Left ventricle myocardium inferior (tissue), 1 donor: ENCODE results near the gene NRTN. TPM values are rescaled to one million over a fixed set of nuclear protein-coding genes. Genes with fewer than 3 reads are reported as not detected.

Source experiments
- DNase-seq: peaks from one replicate; pipeline ENCODE4 v3.0.0-alpha.2; 2020
- H3K27ac ChIP-seq: fragments of 200-600 bp; replicated peaks from 2 replicates; pipeline ENCODE4 v1.8.0; 2021
- H3K27me3 ChIP-seq: fragments of 200-600 bp; 2 replicates; pipeline ENCODE4 v1.8.0; 2021; ENCODE audit warnings: low read depth
- H3K36me3 ChIP-seq: fragments of 200-600 bp; 2 replicates; pipeline ENCODE4 v1.8.0; 2021
- H3K4me1 ChIP-seq: fragments of 200-600 bp; 2 replicates; pipeline ENCODE4 v1.8.0; 2021
- H3K4me3 ChIP-seq: fragments of 200-600 bp; 2 replicates; pipeline ENCODE4 v1.8.0; 2021; ENCODE audit warnings: mild to moderate bottlenecking, moderate library complexity
- H3K9me3 ChIP-seq: fragments of 200-600 bp; replicated peaks from 2 replicates; pipeline ENCODE4 v1.8.0; 2021
- intact Hi-C: fragments of 100-400 bp; cut with micrococcal nuclease; formaldehyde crosslinking; loops from one replicate; pipeline ENCODE4 v1.11.0; 2022
- total RNA-seq: library from RNA; stranded (reverse); fragmentation: NEBNext Ultra II Directional; extraction: Animal tissue kit (Norgen Biotek cat#: 25700); gene quantifications from one replicate; pipeline ENCODE4 v1.2.1, GENCODE V29; 2021
- TF ChIP-seq, protein P1 (sequence below): fragments of 200-600 bp; IDR thresholded peaks from 2 replicates; pipeline ENCODE4 v1.8.0; 2021; ENCODE audit warnings: antibody characterized with exemption, mild to moderate bottlenecking, borderline replicate concordance
- donor health status: DM: no; HTN: yes; CAD: no; lungs with severe emphysema.

The NRTN gene
- total RNA-seq, 1 donor from 2014 or later, result 22.8 TPM

DNA sequence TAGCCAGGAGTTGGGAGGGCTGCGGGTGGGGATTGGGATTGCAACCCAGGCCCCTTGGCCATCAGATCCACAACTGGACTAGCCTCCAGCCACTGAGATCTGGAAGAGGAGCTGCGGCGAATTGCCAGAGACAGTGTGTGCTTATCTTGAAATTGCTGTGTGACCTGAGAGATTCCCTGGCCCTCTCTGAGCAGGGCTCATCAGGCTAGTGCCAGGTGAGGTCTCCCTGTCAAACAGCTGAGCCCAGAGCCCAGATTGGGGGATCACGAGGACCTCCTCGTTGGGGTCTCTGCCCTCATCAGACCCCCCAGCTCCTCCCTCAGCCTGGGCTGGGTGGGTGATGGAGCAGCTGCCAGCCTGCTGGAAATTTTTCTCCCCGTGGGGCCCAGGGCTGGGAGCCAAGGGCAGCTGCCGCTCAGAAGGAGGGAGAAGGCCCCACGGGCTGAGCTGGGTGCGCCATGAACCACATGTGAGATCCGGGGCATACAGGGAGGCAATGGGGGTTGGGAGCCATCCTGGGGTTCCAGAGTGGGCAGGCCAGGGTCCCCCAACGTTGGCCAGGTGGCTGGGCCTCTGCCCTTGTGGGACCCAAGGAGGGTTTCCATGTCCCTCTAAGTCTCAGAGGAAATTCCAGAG lies 58.3 kb downstream of the NRTN start:
- no peaks in the 10 kb centered on the region for H3K4me1 ChIP-seq
- no peak for DNase-seq
- H3K9me3 ChIP-seq, result no peaks in the 10 kb centered on the region
- H3K27me3 ChIP-seq, result peaks cover 24% of the 10 kb centered on the region
- TF ChIP-seq, protein P1, sequence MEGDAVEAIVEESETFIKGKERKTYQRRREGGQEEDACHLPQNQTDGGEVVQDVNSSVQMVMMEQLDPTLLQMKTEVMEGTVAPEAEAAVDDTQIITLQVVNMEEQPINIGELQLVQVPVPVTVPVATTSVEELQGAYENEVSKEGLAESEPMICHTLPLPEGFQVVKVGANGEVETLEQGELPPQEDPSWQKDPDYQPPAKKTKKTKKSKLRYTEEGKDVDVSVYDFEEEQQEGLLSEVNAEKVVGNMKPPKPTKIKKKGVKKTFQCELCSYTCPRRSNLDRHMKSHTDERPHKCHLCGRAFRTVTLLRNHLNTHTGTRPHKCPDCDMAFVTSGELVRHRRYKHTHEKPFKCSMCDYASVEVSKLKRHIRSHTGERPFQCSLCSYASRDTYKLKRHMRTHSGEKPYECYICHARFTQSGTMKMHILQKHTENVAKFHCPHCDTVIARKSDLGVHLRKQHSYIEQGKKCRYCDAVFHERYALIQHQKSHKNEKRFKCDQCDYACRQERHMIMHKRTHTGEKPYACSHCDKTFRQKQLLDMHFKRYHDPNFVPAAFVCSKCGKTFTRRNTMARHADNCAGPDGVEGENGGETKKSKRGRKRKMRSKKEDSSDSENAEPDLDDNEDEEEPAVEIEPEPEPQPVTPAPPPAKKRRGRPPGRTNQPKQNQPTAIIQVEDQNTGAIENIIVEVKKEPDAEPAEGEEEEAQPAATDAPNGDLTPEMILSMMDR, result no peak
- intact Hi-C loops, result no loop called here
- H3K27ac ChIP-seq, result no peak overlapping the region
- no peak overlapping the region for H3K4me3 ChIP-seq
- no peaks in the 10 kb centered on the region for H3K36me3 ChIP-seq

DNA sequence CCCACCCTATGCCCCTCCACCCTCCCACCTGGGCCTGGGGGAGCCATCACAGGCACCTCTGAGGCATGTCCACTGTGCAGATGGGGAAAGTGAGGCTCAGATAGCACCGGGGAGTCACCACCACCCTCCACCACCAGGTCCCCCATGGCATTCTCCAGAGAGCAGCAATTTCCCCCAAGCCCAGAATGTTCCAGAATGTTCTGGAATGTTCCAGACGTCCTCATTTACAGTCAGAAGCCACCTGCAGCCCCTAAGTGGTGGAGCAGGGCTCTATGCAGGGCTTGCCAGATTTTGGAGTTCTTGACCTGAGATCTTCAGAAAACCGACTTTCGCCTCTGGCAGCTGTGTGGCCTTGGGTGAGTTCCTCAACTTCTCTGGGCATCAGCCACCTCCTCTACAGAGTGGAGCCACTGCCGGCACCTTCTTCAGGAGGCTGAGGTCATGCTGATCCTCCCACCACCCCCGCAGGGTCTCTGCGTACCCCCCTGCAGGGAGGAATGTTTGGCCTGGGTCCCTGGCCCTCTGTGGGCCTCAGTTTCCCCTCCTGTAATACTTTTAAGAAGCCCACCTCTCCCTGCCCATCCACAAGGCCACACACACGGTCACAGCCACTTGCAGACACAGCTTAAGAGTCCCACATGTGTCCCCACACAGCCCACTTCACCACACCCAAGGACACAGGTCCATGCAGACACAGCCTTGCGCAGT lies 59.3 kb downstream of the NRTN start:
- no peak overlapping the region for H3K4me3 ChIP-seq
- H3K27me3 ChIP-seq, result peaks cover 24% of the 10 kb centered on the region
- no peak overlapping the region for H3K27ac ChIP-seq
- no peaks in the 10 kb centered on the region for H3K9me3 ChIP-seq
- no peaks in the 10 kb centered on the region for H3K4me1 ChIP-seq
- no peak for DNase-seq
- TF ChIP-seq, protein P1, result no peak
- intact Hi-C loops, result no loop called here
- H3K36me3 ChIP-seq, result no peaks in the 10 kb centered on the region

DNA sequence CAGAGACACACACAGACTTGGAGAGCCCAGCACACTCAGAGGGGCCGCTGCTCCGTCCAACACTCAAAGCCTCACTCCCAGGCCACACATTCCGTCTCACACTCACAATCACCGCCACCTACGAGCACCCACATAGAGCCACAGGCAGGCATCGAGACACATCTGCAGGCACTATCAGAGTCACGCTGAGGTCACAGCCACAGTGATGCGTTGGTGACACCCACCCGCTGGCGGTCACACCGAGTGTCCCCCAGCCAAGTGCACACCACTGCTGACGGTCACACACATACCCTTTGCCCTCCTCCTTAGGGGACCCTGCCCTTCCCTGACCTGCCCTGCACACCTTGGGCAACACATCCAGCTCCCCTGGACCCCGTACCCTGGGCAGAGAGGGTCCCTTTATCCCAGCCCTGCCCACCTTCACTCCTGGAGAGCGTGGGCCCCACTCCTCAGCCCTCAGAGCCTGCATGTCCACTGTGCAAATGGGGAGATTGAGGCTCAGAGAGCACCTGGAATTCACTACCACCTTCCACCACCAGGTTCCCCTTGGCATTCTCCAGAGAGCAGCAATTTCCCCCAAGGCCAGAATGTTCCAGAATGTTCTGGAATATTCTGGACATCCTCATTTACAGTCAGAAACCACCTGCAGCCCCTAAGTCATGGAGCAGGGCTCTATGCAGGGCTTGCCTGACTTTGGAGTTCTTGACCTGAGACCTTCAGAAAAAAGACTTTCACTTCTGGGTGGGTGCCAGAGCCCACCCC lies 60.0 kb downstream of the NRTN start:
- no peak overlapping the region for H3K4me3 ChIP-seq
- H3K27me3 ChIP-seq, result peaks cover 24% of the 10 kb centered on the region
- no peaks in the 10 kb centered on the region for H3K4me1 ChIP-seq
- H3K27ac ChIP-seq, result no peak overlapping the region
- no peaks in the 10 kb centered on the region for H3K9me3 ChIP-seq
- DNase-seq, result no peak
- TF ChIP-seq, protein P1, result no peak
- H3K36me3 ChIP-seq, result no peaks in the 10 kb centered on the region
- intact Hi-C loops, result no loop called here

DNA sequence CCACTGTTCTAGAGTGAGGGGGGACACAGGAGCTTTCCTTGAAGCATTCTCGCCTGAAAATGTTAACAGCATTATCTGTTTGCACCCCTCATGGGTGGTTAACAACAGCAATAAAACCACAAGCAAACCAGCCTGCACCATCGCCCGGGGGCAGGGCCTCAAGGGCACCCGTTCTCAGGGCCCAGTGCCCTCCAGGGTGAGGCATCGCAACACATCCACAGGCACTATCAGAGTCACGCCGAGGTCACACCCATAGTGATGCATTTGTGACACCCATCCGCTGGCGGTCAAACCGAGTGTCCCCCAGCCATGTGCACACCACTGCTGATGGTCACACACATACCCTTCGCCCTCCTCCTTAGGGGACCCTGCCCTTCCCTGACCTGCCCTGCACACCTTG lies 60.9 kb downstream of the NRTN start:
- Histone ChIP-seq H3K4me3 (no peak overlapping the region), H3K36me3 (no peaks in the 10 kb centered on the region), H3K4me1 (no peaks in the 10 kb centered on the region), H3K9me3 (no peaks in the 10 kb centered on the region), H3K27me3 (peaks cover 24% of the 10 kb centered on the region), H3K27ac (no peak overlapping the region)
- no peak for DNase-seq
- TF ChIP-seq, protein P1, result no peak
- intact Hi-C loops, result no loop called here

DNA sequence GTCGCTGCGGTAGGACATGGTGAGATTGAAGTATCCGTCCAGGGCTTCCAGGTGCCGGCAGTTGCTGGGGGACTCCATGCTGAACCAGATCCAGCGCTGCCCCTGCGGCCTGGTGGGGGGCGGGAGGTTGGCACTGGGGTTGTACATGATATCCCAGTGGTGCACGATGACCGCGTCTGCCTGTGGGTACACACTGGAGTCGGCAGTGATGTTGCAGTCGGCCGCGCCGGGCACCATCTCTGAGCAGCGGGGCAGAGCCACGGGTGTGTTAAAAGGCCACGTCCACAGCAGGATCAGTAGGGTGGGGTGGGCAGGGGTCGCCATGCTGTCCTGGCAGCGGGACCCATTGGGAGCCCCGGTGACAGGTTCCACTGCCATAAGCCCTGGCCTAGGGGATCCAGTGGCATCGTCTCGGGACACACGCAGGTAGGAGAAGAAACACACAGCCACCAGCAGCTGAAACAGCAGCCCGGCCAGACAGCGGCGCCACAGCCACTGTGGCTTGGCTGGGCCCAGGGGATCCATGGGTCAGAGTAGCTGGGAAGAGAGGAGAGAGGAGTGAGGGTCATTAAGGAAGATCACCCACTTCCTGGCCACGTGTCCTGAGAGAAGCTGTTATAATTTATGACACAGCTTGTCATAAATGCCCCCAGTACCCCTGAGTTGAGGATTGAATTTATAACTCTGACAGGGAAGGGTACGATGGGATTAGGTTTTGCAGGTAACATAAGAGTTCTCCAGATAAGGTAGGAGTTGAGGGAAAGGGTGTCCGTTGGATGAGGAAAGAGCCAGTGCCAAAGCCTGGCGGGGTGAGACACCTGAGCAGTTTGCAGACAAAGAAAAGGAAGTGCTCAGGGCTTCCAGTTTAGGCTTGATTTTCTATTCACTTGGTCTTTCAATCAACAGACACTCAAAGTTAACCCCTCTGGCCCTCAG lies 62.6 kb downstream of the NRTN start:
- H3K4me1 ChIP-seq, result no peaks in the 10 kb centered on the region
- TF ChIP-seq, protein P1, result no peak
- intact Hi-C loops, result no loop called here
- H3K9me3 ChIP-seq, result no peaks in the 10 kb centered on the region
- no peak overlapping the region for H3K27ac ChIP-seq
- no peak for DNase-seq
- no peaks in the 10 kb centered on the region for H3K36me3 ChIP-seq
- H3K27me3 ChIP-seq, result peaks cover 24% of the 10 kb centered on the region
- no peak overlapping the region for H3K4me3 ChIP-seq
